Mammary epithelial cell (primary cell): ENCODE data around the gene NAT8L.

Experiments used
- CTCF ChIP-seq, 2 donors: IDR thresholded peaks in 1 of 2; conservative IDR thresholded peaks in 1 of 2; 2 replicates each; pipeline ENCODE4 v1.5.1; 2011 to 2012; ENCODE audit warnings: inconsistent platforms in 2 of 2, low read length in 2 of 2, mild to moderate bottlenecking in 2 of 2, control low read depth in 1 of 2, low read depth in 1 of 2; ENCODE audit not compliant: insufficient read depth in 1 of 2; ENCODE audit errors: extremely low read depth in 1 of 2
- EZH2 ChIP-seq: IDR thresholded peaks from 2 replicates; pipeline ENCODE4 v1.6.1; 2012; ENCODE audit warnings: low read length, inconsistent platforms, borderline replicate concordance

GRCh38 chr4:2042947-2043395 is 16.2 kb upstream of the NAT8L start:
- TF ChIP-seq CTCF (conservative IDR thresholded peaks at IDR 0.05 in 1 of 2, IDR thresholded peaks at IDR 0.05 in 1 of 2; ENCODE audit: extremely low read depth in 1 of 2, insufficient read depth in 1 of 2, low read depth in 1 of 2, low read length in 2 of 2), result no peak
- no peak for TF ChIP-seq EZH2
